Left renal pelvis (tissue), 4 donors: ENCODE data around the gene CRYAB. TPM values are rescaled to one million over a fixed set of nuclear protein-coding genes. Genes with fewer than 3 reads are reported as not detected.

Experiments
- polyA plus RNA-seq, 4 donors: library from polyadenylated mRNA; unstranded; fragments of 120-200 nt; gene quantifications; one replicate each; pipeline ENCODE4 v1.2.1, GENCODE V29; 2013; ENCODE audit not compliant: insufficient read length in 4 of 4

The CRYAB gene
- polyA plus RNA-seq, 4 donors = 45.1 to 63.6 (median 56.4) TPM

Other genes starting within 250 kb of the CRYAB start
- gene PPP2R1B, start 145.4 kb downstream of the CRYAB start, polyA plus RNA-seq = 10 to 100 TPM; 14.3 to 24.5 (median 22.1) TPM
- gene ALG9, start 40.2 kb downstream of the CRYAB start, polyA plus RNA-seq = 10 to 100 TPM; 40.8 to 48.2 (median 45.5) TPM
- gene FDXACB1, start 32.6 kb downstream of the CRYAB start, polyA plus RNA-seq = 1 to 10 TPM; 4.0 to 6.2 (median 5.6) TPM
- 10 to 100 TPM; 29.8 to 54.0 (median 44.5) TPM for gene CFAP68, start 32.2 kb downstream of the CRYAB start, polyA plus RNA-seq
- gene HSPB2, start 964 bp upstream of the CRYAB start, polyA plus RNA-seq = 1 to 10 TPM; 1.7 to 5.3 (median 2.6) TPM
- 10 to 100 TPM in 2 of 4 donors, 1 to 10 TPM in 1, under 1 TPM in 1; 0.85 to 12.1 (median 9.7) TPM for gene C11orf52, start 7.1 kb upstream of the CRYAB start, polyA plus RNA-seq
- 10 to 100 TPM; 16.0 to 19.7 (median 19.0) TPM for gene DIXDC1, start 25.6 kb upstream of the CRYAB start, polyA plus RNA-seq
- 10 to 100 TPM; 31.3 to 57.1 (median 49.1) TPM for gene DLAT, start 113.6 kb upstream of the CRYAB start, polyA plus RNA-seq
- 10 to 100 TPM in 3 of 4 donors, 1 to 10 TPM in 1; 1.9 to 11.6 (median 10.4) TPM for gene PIH1D2, start 162.2 kb upstream of the CRYAB start, polyA plus RNA-seq
- gene NKAPD1, start 162.5 kb upstream of the CRYAB start, polyA plus RNA-seq = 10 to 100 TPM; 33.0 to 59.7 (median 50.3) TPM
- gene TIMM8B, start 175.0 kb upstream of the CRYAB start, polyA plus RNA-seq = 10 to 100 TPM; 45.7 to 79.0 (median 72.2) TPM
- 100 to 1,000 TPM; 136 to 206 (median 186) TPM for gene SDHD, start 175.1 kb upstream of the CRYAB start, polyA plus RNA-seq